Gastrocnemius medialis (tissue), 4 donors: ENCODE measurements around the gene ATL1.

Experiments used
- POLR2A ChIP-seq, 2 donors: fragments of 450-650 bp; IDR thresholded peaks; one replicate each; pipeline ENCODE4 v1.6.1; 2017; ENCODE audit warnings: antibody characterized with exemption in 2 of 2, mild to moderate bottlenecking in 2 of 2, moderate library complexity in 2 of 2
- TF ChIP-seq, protein P1 (sequence below), 5 experiments: fragments of 450-650 bp in 3 of 5; fragments of 200-600 bp in 2 of 5; sonication (generic) in 2 of 5; IDR thresholded peaks in 4 of 5; conservative IDR thresholded peaks in 1 of 5; 1 replicate in 4 of 5; 2 replicates in 1 of 5; pipeline ENCODE4 v1.5.1; 2016 to 2019; ENCODE audit warnings: antibody characterized with exemption in 5 of 5, mild to moderate bottlenecking in 3 of 5, moderate library complexity in 3 of 5

- TF ChIP-seq, protein P1, sequence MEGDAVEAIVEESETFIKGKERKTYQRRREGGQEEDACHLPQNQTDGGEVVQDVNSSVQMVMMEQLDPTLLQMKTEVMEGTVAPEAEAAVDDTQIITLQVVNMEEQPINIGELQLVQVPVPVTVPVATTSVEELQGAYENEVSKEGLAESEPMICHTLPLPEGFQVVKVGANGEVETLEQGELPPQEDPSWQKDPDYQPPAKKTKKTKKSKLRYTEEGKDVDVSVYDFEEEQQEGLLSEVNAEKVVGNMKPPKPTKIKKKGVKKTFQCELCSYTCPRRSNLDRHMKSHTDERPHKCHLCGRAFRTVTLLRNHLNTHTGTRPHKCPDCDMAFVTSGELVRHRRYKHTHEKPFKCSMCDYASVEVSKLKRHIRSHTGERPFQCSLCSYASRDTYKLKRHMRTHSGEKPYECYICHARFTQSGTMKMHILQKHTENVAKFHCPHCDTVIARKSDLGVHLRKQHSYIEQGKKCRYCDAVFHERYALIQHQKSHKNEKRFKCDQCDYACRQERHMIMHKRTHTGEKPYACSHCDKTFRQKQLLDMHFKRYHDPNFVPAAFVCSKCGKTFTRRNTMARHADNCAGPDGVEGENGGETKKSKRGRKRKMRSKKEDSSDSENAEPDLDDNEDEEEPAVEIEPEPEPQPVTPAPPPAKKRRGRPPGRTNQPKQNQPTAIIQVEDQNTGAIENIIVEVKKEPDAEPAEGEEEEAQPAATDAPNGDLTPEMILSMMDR (IDR thresholded peaks at IDR 0.05 in 4 of 5, conservative IDR thresholded peaks at IDR 0.05 in 1 of 5): no peak
- no peak for TF ChIP-seq POLR2A (IDR thresholded peaks at IDR 0.05)
Measured at GRCh38 chr14:50670866-50671256, 110.9 kb downstream of the ATL1 start.
